Left lung (tissue), 10 donors: ENCODE results near the gene CFAP45. TPM values are rescaled to one million over a fixed set of nuclear protein-coding genes. Genes with fewer than 3 reads are reported as not detected.

ENCODE experiments used
- ATAC-seq: fragments of 200-7000 bp; cut with Tn5 transposase; one replicate; pipeline ENCODE4 v1.9.1; 2020; ENCODE audit warnings: moderate library complexity
- DNase-seq, 4 donors: peaks; one replicate each; pipeline ENCODE4 v3.0.0-alpha.2; 2013 to 2020
- H3K27ac ChIP-seq, 2 donors: fragments of 200-600 bp; sonication (generic) in 1 of 2; one replicate each; pipeline versions ENCODE4 v1.5.0 to v1.8.0; 2020 to 2021
- H3K27me3 ChIP-seq, 2 donors: fragments of 200-600 bp; sonication (generic) in 1 of 2; one replicate each; pipeline versions ENCODE4 v1.5.0 to v1.8.0; 2020 to 2021
- H3K36me3 ChIP-seq, 2 donors: fragments of 200-600 bp; sonication (generic) in 1 of 2; one replicate each; pipeline versions ENCODE4 v1.5.0 to v1.8.0; 2020 to 2021
- H3K4me1 ChIP-seq, 2 donors: fragments of 200-600 bp; one replicate each; pipeline ENCODE4 v1.8.0; 2021
- H3K4me3 ChIP-seq, 2 donors: fragments of 200-600 bp; sonication (generic) in 1 of 2; one replicate each; pipeline versions ENCODE4 v1.5.0 to v1.8.0; 2020 to 2021; ENCODE audit warnings: mild to moderate bottlenecking in 1 of 2
- H3K9me3 ChIP-seq, 2 donors: fragments of 200-600 bp; sonication (generic) in 1 of 2; one replicate each; pipeline versions ENCODE4 v1.5.0 to v1.8.0; 2020 to 2021
- CTCF ChIP-seq, 2 donors: fragments of 200-600 bp; sonication (generic) in 1 of 2; IDR thresholded peaks; one replicate each; pipeline versions ENCODE4 v1.5.0 to v1.8.0; 2021; ENCODE audit warnings: antibody characterized with exemption in 2 of 2
- intact Hi-C, 2 donors: fragments of 100-400 bp; cut with DNase I; formaldehyde crosslinking; loops; one replicate each; pipeline versions ENCODE4 v1.11.2 to v1.14.2; 2022
- polyA plus RNA-seq, 6 donors: library from polyadenylated mRNA; unstranded; fragments of 120-200 nt; gene quantifications; one replicate each; pipeline ENCODE4 v1.2.1, GENCODE V29; 2013; ENCODE audit not compliant: insufficient read length in 6 of 6
- total RNA-seq, 2 donors: library from RNA; stranded (reverse); fragmentation: NEBNext Ultra II Directional; extraction: Animal tissue kit (Norgen Biotek cat#: 25700); gene quantifications; one replicate each; pipeline ENCODE4 v1.2.1, GENCODE V29; 2021
- donor health status: DM: no; HTN: yes; CAD: no.
- donor health status: DM: no; HTN: no; CAD: no.

CFAP45 gene
- total and polyA plus RNA-seq, 8 donors = 1.1 to 12.4 (median 6.4) TPM

GRCh38 chr1:159829822-159830465 lies 70.0 kb downstream of the CFAP45 start:
- Histone ChIP-seq H3K27ac (peak overlapping the region in 1 of 2 donors; percentile 64), H3K4me3 (peak overlapping the region in 1 of 2 donors; percentile 44)

GRCh38 chr1:159829273-159829634 lies 70.7 kb downstream of the CFAP45 start:
- Histone ChIP-seq H3K4me3 (peak overlapping the region in 1 of 2 donors; percentile 44), H3K27ac (peak overlapping the region in 1 of 2 donors; percentile 64), H3K27me3 (no peaks in the 10 kb centered on the region), H3K36me3 (peaks cover 0 to 16% of the 10 kb centered on the region in 2 donors), H3K9me3 (no peaks in the 10 kb centered on the region), H3K4me1 (peaks cover 0 to 66% of the 10 kb centered on the region in 2 donors)
- peak; percentile 17 to 62 for TF ChIP-seq CTCF (IDR thresholded peaks at IDR 0.05)
- ATAC-seq (peak; percentile 84), DNase-seq (peak in 2 of 4 donors; percentile 75 to 84)
- intact Hi-C loops = no loop called here

More at GRCh38 chr1:159829822-159830465, 70.0 kb downstream of the CFAP45 start:
- Histone ChIP-seq H3K36me3 (peaks cover 0 to 23% of the 10 kb centered on the region in 2 donors), H3K27me3 (no peaks in the 10 kb centered on the region), H3K9me3 (no peaks in the 10 kb centered on the region), H3K4me1 (peaks cover 0 to 61% of the 10 kb centered on the region in 2 donors)
- intact Hi-C loops = no loop called here
- no peak for TF ChIP-seq CTCF (IDR thresholded peaks at IDR 0.05)
- peak in 1 of 4 donors; percentile 36 for DNase-seq
- peak; percentile 5 for ATAC-seq

GRCh38 chr1:159828581-159829272 lies 71.2 kb downstream of the CFAP45 start:
- H3K27ac ChIP-seq = peak overlapping the region in 1 of 2 donors; percentile 64
- intact Hi-C loops = no loop called here
- no peak for TF ChIP-seq CTCF (IDR thresholded peaks at IDR 0.05)
- peaks cover 0 to 66% of the 10 kb centered on the region in 2 donors for H3K4me1 ChIP-seq
- no peaks in the 10 kb centered on the region for H3K27me3 ChIP-seq
- DNase-seq = no peak
- peaks cover 0 to 11% of the 10 kb centered on the region in 2 donors for H3K36me3 ChIP-seq
- peak overlapping the region in 1 of 2 donors; percentile 44 for H3K4me3 ChIP-seq
- no peaks in the 10 kb centered on the region for H3K9me3 ChIP-seq
- ATAC-seq = peak; percentile 8

GRCh38 chr1:159828176-159828575 lies 71.8 kb downstream of the CFAP45 start:
- H3K4me3 ChIP-seq = peak overlapping the region in 1 of 2 donors; percentile 44
- peak overlapping the region in 1 of 2 donors; percentile 64 for H3K27ac ChIP-seq
- H3K4me1 ChIP-seq = peaks cover 0 to 66% of the 10 kb centered on the region in 2 donors
- H3K27me3 ChIP-seq = no peaks in the 10 kb centered on the region
- TF ChIP-seq CTCF (IDR thresholded peaks at IDR 0.05) = no peak
- peaks cover 0 to 5% of the 10 kb centered on the region in 2 donors for H3K36me3 ChIP-seq
- intact Hi-C loops = no loop called here
- ATAC-seq = no peak
- DNase-seq = no peak
- H3K9me3 ChIP-seq = no peaks in the 10 kb centered on the region

- no peak for DNase-seq
- Histone ChIP-seq H3K27me3 (no peaks in the 10 kb centered on the region), H3K4me1 (peaks cover 0 to 66% of the 10 kb centered on the region in 2 donors), H3K9me3 (no peaks in the 10 kb centered on the region), H3K36me3 (no peaks in the 10 kb centered on the region), H3K27ac (peak overlapping the region in 1 of 2 donors; percentile 64), H3K4me3 (peak overlapping the region in 1 of 2 donors; percentile 44)
- intact Hi-C loops = no loop called here
- TF ChIP-seq CTCF (IDR thresholded peaks at IDR 0.05) = no peak
- no peak for ATAC-seq
These were observed 72.4 kb downstream of the CFAP45 start for GRCh38 chr1:159827549-159827948.
